HG03469 (cell line): ENCODE results near the gene NCR2.
"Not testable (repeated sequence)": the region's sequence is repeated elsewhere in the genome, so short reads cannot be mapped to it uniquely, and the experiment has no call there.

Experiments used
- ATAC-seq: cut with Tn5 transposase; IDR thresholded peaks from one replicate; pipeline ENCODE4 v1.9.1; 2021; ENCODE audit warnings: mild to moderate bottlenecking, moderate library complexity, moderate number of reproducible peaks; ENCODE audit not compliant: unreplicated experiment

Gene NCR2

GRCh38 chr6:41335296-41335695 lies at the start of gene NCR2:
Gene NCR2 (plus strand): TSS chr6:41335608. CDS start chr6:41335877, 269 bp downstream.
- ATAC-seq: no peak

- ATAC-seq: no peak
Observed at GRCh38 chr6:41286544-41287346, 48.7 kb upstream of the NCR2 start, which contains the start of gene TREM1. Gene TREM1 (minus strand): TSS chr6:41286682. CDS start chr6:41286655, 27 bp downstream.

- no peak for ATAC-seq
Observed at GRCh38 chr6:41288030-41288753, 47.2 kb upstream of the NCR2 start.

- ATAC-seq: no peak
Observed at GRCh38 chr6:41288754-41289129, 46.7 kb upstream of the NCR2 start.

GRCh38 chr6:41289815-41290214 lies 45.6 kb upstream of the NCR2 start:
- no peak for ATAC-seq

- no peak for ATAC-seq
Observed at GRCh38 chr6:41291717-41292116, 43.7 kb upstream of the NCR2 start.

- no peak for ATAC-seq
Observed at GRCh38 chr6:41294214-41294872, 41.1 kb upstream of the NCR2 start.

GRCh38 chr6:41297248-41297647 lies 38.2 kb upstream of the NCR2 start:
- ATAC-seq: not testable (repeated sequence)

- ATAC-seq: no peak
Observed at GRCh38 chr6:41298785-41299502, 36.5 kb upstream of the NCR2 start.

GRCh38 chr6:41302638-41303037 lies 32.8 kb upstream of the NCR2 start:
- no peak for ATAC-seq

- no peak for ATAC-seq
Observed at GRCh38 chr6:41306187-41306854, 29.1 kb upstream of the NCR2 start.

- no peak for ATAC-seq
Observed at GRCh38 chr6:41315203-41315602, 20.2 kb upstream of the NCR2 start.

- ATAC-seq: no peak
Observed at GRCh38 chr6:41315943-41316620, 19.3 kb upstream of the NCR2 start.

- ATAC-seq: no peak
Observed at GRCh38 chr6:41318261-41318653, 17.2 kb upstream of the NCR2 start.

GRCh38 chr6:41318654-41319565 lies 16.5 kb upstream of the NCR2 start:
- peak; percentile 66 for ATAC-seq

- no peak for ATAC-seq
Observed at GRCh38 chr6:41321183-41321582, 14.2 kb upstream of the NCR2 start.

GRCh38 chr6:41325446-41326066 lies 9.9 kb upstream of the NCR2 start:
- no peak for ATAC-seq

GRCh38 chr6:41326092-41326491 lies 9.3 kb upstream of the NCR2 start:
- no peak for ATAC-seq
